A549 (cell line): Measurements from ENCODE around the gene TECPR2. TPM values are rescaled to one million over a fixed set of nuclear protein-coding genes. Genes with fewer than 3 reads are reported as not detected.

Experiments
- ATAC-seq, 2 experiments: fragments of 200-7000 bp in 1 of 2; fragments of >200 bp in 1 of 2; cut with Nextera tagmentation in 1 of 2; cut with Tn5 transposase in 1 of 2; 3 replicates each; pipeline versions ENCODE4 v1.8.0 to v1.9.1; 2018 to 2020; ENCODE audit warnings: mild to moderate bottlenecking in 1 of 2, moderate library complexity in 1 of 2
- CTCF ChIA-PET: fragments of 300-600 bp; sonication (Branson Sonifier 250); formaldehyde crosslinking; extraction: SDS; loops from one replicate; lab custom pipeline; 2021; ENCODE audit warnings: antibody characterized with exemption, inconsistent platforms; lab: Yijun Ruan, JAX
- POLR2A ChIA-PET: fragments of 350-600 bp; formaldehyde crosslinking; extraction: SDS; loops from one replicate; lab custom pipeline; 2021; ENCODE audit warnings: antibody characterized with exemption, inconsistent platforms; lab: Yijun Ruan, JAX
- DNase-seq, 2 experiments: peaks; one replicate each; pipeline versions ENCODE4 v3.0.0 to v3.0.0-alpha.2; 2011 to 2016; ENCODE audit warnings: low read depth in 1 of 2, low spot score in 1 of 2
- FAIRE-seq: peaks from 2 replicates; lab custom pipeline; 2011; peaks lifted over from hg19 to GRCh38; lab: Jason Lieb, UNC
- H3K27ac ChIP-seq, 2 experiments: fragments of >200 bp; sonication (Bioruptor Twin); formaldehyde crosslinking; 3 replicates each; pipeline ENCODE4 v1.5.1; 2016 to 2017
- H3K4me1 ChIP-seq: fragments of >200 bp; sonication (Bioruptor Twin); formaldehyde crosslinking; 3 replicates; pipeline ENCODE4 v1.6.1; 2016
- H3K4me2 ChIP-seq: fragments of >200 bp; sonication (Bioruptor Twin); formaldehyde crosslinking; 3 replicates; pipeline ENCODE4 v1.6.1; 2016
- H3K4me3 ChIP-seq: fragments of >200 bp; sonication (Bioruptor Twin); formaldehyde crosslinking; 3 replicates; pipeline ENCODE4 v1.5.1; 2016
- H3K9me3 ChIP-seq: fragments of >200 bp; sonication (Bioruptor Twin); formaldehyde crosslinking; 3 replicates; pipeline ENCODE4 v1.6.1; 2016
- BCL3 ChIP-seq: fragments of >200 bp; sonication (Bioruptor Twin); formaldehyde crosslinking; IDR thresholded peaks from 3 replicates; pipeline ENCODE4 v1.6.1; 2016
- BHLHE40 ChIP-seq: IDR thresholded peaks from 2 replicates; pipeline ENCODE4 v1.6.1; 2012; ENCODE audit warnings: low read depth, low read length, inconsistent platforms
- CEBPB ChIP-seq, 2 experiments: fragments of >200 bp in 1 of 2; sonication (Bioruptor Twin) in 1 of 2; formaldehyde crosslinking in 1 of 2; IDR thresholded peaks; 2 replicates each; pipeline ENCODE4 v1.6.1; 2012 to 2016
- EP300 ChIP-seq, 2 experiments: fragments of >200 bp; sonication (Bioruptor Twin); formaldehyde crosslinking; IDR thresholded peaks; 2 replicates in 1 of 2; 3 replicates in 1 of 2; pipeline ENCODE4 v1.6.1; 2016 to 2017
- FOXS1 ChIP-seq: fragments of 250-450 bp; sonication (Bioruptor Pico); IDR thresholded peaks from 2 replicates; pipeline ENCODE4 v1.5.0; 2020; ENCODE audit warnings: mild to moderate bottlenecking, moderate library complexity
- HDAC2 ChIP-seq: fragments of 200-600 bp; sonication (generic); IDR thresholded peaks from 2 replicates; pipeline ENCODE4 v1.6.1; 2016
- HMGXB4 ChIP-seq: fragments of 250-450 bp; sonication (Bioruptor Pico); IDR thresholded peaks from 2 replicates; pipeline ENCODE4 v1.5.0; 2021; ENCODE audit warnings: mild to moderate bottlenecking, moderate library complexity, borderline replicate concordance
- HOXB5 ChIP-seq: fragments of 250-450 bp; sonication (Bioruptor Pico); IDR thresholded peaks from 2 replicates; pipeline ENCODE4 v1.5.0; 2020; ENCODE audit warnings: mild to moderate bottlenecking, moderate library complexity
- JUN ChIP-seq, 2 experiments: fragments of >200 bp; sonication (Bioruptor Twin); formaldehyde crosslinking; IDR thresholded peaks; 2 replicates in 1 of 2; 3 replicates in 1 of 2; pipeline ENCODE4 v1.6.1; 2016 to 2017
- MYC ChIP-seq: IDR thresholded peaks from 2 replicates; pipeline ENCODE4 v1.6.1; 2012; ENCODE audit warnings: mild to moderate bottlenecking, inconsistent platforms, low read length, improper control_type of control experiment, borderline replicate concordance
- NR3C1 ChIP-seq: fragments of >200 bp; sonication (Bioruptor Twin); formaldehyde crosslinking; IDR thresholded peaks from 3 replicates; pipeline ENCODE4 v1.6.1; 2017
- RAD21 ChIP-seq, 2 experiments: fragments of >200 bp in 1 of 2; sonication (Bioruptor Twin) in 1 of 2; formaldehyde crosslinking in 1 of 2; IDR thresholded peaks in 1 of 2; conservative IDR thresholded peaks in 1 of 2; 2 replicates in 1 of 2; 3 replicates in 1 of 2; pipeline ENCODE4 v1.6.1; 2012 to 2018; ENCODE audit warnings: inconsistent platforms in 1 of 2
- RARB ChIP-seq: fragments of 250-450 bp; sonication (Bioruptor Pico); IDR thresholded peaks from 2 replicates; pipeline ENCODE4 v1.8.0; 2021; ENCODE audit warnings: mild to moderate bottlenecking, moderate library complexity
- REST ChIP-seq: fragments of 200-600 bp; sonication (generic); IDR thresholded peaks from 2 replicates; pipeline ENCODE4 v1.6.1; 2016; ENCODE audit warnings: antibody characterized with exemption, mild to moderate bottlenecking, moderate library complexity
- RFX5 ChIP-seq: fragments of 450-650 bp; IDR thresholded peaks from 2 replicates; pipeline ENCODE4 v1.7.1; 2014; ENCODE audit warnings: antibody characterized with exemption, mild to moderate bottlenecking, moderate library complexity
- RNF2 ChIP-seq: fragments of 200-600 bp; sonication (generic); IDR thresholded peaks from 2 replicates; pipeline ENCODE4 v1.6.1; 2016; ENCODE audit warnings: low read depth, mild to moderate bottlenecking, antibody characterized with exemption, moderate library complexity, borderline replicate concordance
- SMC3 ChIP-seq: fragments of >200 bp; sonication (Bioruptor Twin); formaldehyde crosslinking; IDR thresholded peaks from 3 replicates; pipeline ENCODE4 v1.6.1; 2018; ENCODE audit warnings: inconsistent platforms
- TFCP2L1 ChIP-seq: fragments of 250-450 bp; sonication (Bioruptor Pico); IDR thresholded peaks from 2 replicates; pipeline ENCODE4 v1.5.0; 2021; ENCODE audit warnings: mild to moderate bottlenecking
- USF2 ChIP-seq: fragments of 450-650 bp; IDR thresholded peaks from 2 replicates; pipeline ENCODE4 v1.6.1; 2014; ENCODE audit warnings: antibody characterized with exemption
- ZC3H11A ChIP-seq: fragments of 450-650 bp; IDR thresholded peaks from 2 replicates; pipeline ENCODE4 v1.6.1; 2014; ENCODE audit warnings: antibody characterized with exemption, mild to moderate bottlenecking
- ZSCAN20 ChIP-seq: fragments of 250-450 bp; sonication (Bioruptor Pico); IDR thresholded peaks from 2 replicates; pipeline ENCODE4 v1.8.0; 2022; ENCODE audit warnings: mild to moderate bottlenecking, moderate library complexity
- WGBS: methylation state at CpG from one replicate; pipeline ENCODE4 v1.1.6; 2017; ENCODE audit errors: missing lambda C conversion rate; 5-methylcytosine and 5-hydroxymethylcytosine counted together
- polyA plus RNA-seq, 4 experiments: library from polyadenylated mRNA; depleted of rRNA in 3 of 4; stranded (reverse); fragments of >200 nt; fragmentation: RNase III in 1 of 4; extraction: RNeasy Plus Mini Kit Qiagen cat#74134 plus additional on column Dnase treatment in 1 of 4; gene quantifications; 2 replicates in 3 of 4; 3 replicates in 1 of 4; pipeline ENCODE4 v1.2.3, GENCODE V29; 2011 to 2017
- TF ChIP-seq, protein P1 (sequence below): IDR thresholded peaks from 2 replicates; pipeline ENCODE4 v1.6.1; 2012; ENCODE audit warnings: low read depth, borderline replicate concordance
- TF ChIP-seq, protein P2 (sequence below): fragments of >200 bp; sonication (Bioruptor Twin); formaldehyde crosslinking; IDR thresholded peaks from 2 replicates; pipeline ENCODE4 v1.6.1; 2016

Gene TECPR2
- polyA plus RNA-seq, 2 of the 4 experiments (the other 2 are of a cell fraction) = 5.9 to 7.6 TPM

DNA sequence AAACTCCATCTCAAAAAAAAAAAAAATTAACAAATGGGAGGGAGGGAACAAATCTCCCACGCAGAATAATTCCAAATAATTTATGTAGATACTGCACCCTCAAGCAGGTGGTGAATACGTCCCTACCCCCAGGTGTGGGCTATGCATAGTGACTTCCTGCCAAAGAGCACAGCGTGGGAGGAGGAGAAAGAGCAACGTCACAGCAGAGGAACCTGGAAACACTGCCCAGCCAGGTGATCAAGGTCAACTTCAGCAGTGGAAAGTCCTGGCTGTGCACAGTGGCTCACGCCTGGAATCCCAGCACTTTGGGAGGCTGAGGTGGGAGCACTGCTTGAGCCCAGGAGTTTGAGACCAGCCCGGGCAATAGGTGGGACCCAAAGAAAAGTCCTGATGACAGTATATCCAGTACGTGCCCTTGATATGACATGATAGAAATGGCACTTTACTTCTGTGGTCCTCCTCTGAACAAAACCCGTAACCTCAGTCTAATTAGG lies 9.6 kb upstream of the TECPR2 start:
- H3K4me1 ChIP-seq = no peaks in the 10 kb centered on the region
- ChIA-PET CTCF (no interaction called here), POLR2A (no interaction called here)
- ATAC-seq (no peak), DNase-seq (no peak), FAIRE-seq (no peak)
- H3K4me2 ChIP-seq = no peak overlapping the region
- H3K4me3 ChIP-seq = no peak overlapping the region
- TF ChIP-seq MYC = no peak
- no peak for TF ChIP-seq RAD21 (conservative IDR thresholded peaks at IDR 0.05 in 1 of 2, IDR thresholded peaks at IDR 0.05 in 1 of 2)
- TF ChIP-seq RFX5 = no peak
- no peak for TF ChIP-seq EP300 (IDR thresholded peaks at IDR 0.05)
- TF ChIP-seq CEBPB (IDR thresholded peaks at IDR 0.05) = no peak
- no peak for TF ChIP-seq SMC3
- TF ChIP-seq HMGXB4 (CRISPR knock-in tag) = no peak
- TF ChIP-seq JUN (IDR thresholded peaks at IDR 0.05) = no peak
- no peak for TF ChIP-seq FOXS1 (CRISPR knock-in tag)
- no peak overlapping the region for H3K27ac ChIP-seq
- WGBS = 85% methylated on average over 8 of the region's 8 CpGs
- H3K9me3 ChIP-seq = no peaks in the 10 kb centered on the region

GRCh38 chr14:102356280-102356679 lies 6.5 kb upstream of the TECPR2 start:
- Histone ChIP-seq H3K4me3 (no peak overlapping the region), H3K4me2 (no peak overlapping the region), H3K9me3 (no peaks in the 10 kb centered on the region), H3K4me1 (no peaks in the 10 kb centered on the region), H3K27ac (no peak overlapping the region)
- no peak for FAIRE-seq
- ChIA-PET POLR2A (no interaction called here), CTCF (interaction anchor here (0.6 to 1.0 kb wide), 5 partner anchors 8 to 748 kb away, joined by 3 read pairs; no protein-coding TSS in a partner anchor)
- ATAC-seq = no peak
- no peak for TF ChIP-seq USF2
- TF ChIP-seq, protein P1, sequence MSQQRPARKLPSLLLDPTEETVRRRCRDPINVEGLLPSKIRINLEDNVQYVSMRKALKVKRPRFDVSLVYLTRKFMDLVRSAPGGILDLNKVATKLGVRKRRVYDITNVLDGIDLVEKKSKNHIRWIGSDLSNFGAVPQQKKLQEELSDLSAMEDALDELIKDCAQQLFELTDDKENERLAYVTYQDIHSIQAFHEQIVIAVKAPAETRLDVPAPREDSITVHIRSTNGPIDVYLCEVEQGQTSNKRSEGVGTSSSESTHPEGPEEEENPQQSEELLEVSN = no peak
- TF ChIP-seq ZC3H11A = no peak
- no peak for TF ChIP-seq REST
- TF ChIP-seq, protein P2, sequence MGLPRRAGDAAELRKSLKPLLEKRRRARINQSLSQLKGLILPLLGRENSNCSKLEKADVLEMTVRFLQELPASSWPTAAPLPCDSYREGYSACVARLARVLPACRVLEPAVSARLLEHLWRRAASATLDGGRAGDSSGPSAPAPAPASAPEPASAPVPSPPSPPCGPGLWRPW = no peak
- no peak for TF ChIP-seq RNF2
- no peak for TF ChIP-seq HDAC2
- TF ChIP-seq NR3C1 = no peak
- TF ChIP-seq HMGXB4 (CRISPR knock-in tag) = no peak
- no peak for TF ChIP-seq TFCP2L1 (CRISPR knock-in tag)
- no peak for TF ChIP-seq RARB (CRISPR knock-in tag)
- no peak for TF ChIP-seq HOXB5
- no peak for TF ChIP-seq BHLHE40
- TF ChIP-seq JUN (IDR thresholded peaks at IDR 0.05) = no peak
- no peak for TF ChIP-seq ZSCAN20 (CRISPR knock-in tag)
- no peak for TF ChIP-seq BCL3
- no peak for TF ChIP-seq MYC
- WGBS = 91% methylated on average over 3 of the region's 3 CpGs
- no peak for DNase-seq
